Measurements from ENCODE around the gene RNF220.

GRCh38 chr1:44496541-44497171, 91.6 kb downstream of the RNF220 start:
- no peak for TF ChIP-seq CTCF (IDR thresholded peaks at IDR 0.05)
- TF ChIP-seq POLR2AphosphoS5 (IDR thresholded peaks at IDR 0.05), result no peak
- TF ChIP-seq EP300 (IDR thresholded peaks at IDR 0.05; ENCODE audit: low read depth), result no peak
